Breast epithelium (tissue), 4 donors: ENCODE measurements around the gene CLSTN2. TPM values are rescaled to one million over a fixed set of nuclear protein-coding genes. Genes with fewer than 3 reads are reported as not detected.

Experiments used
- DNase-seq, 2 donors: peaks; one replicate each; pipeline ENCODE4 v3.0.0-alpha.2; 2019; ENCODE audit warnings: low spot score in 2 of 2
- H3K27ac ChIP-seq, 2 donors: fragments of 200-600 bp; sonication (generic) in 1 of 2; one replicate each; pipeline ENCODE4 v1.5.1; 2016 to 2019; ENCODE audit warnings: mild to moderate bottlenecking in 1 of 2
- H3K27me3 ChIP-seq, 2 donors: fragments of 200-600 bp; sonication (generic) in 1 of 2; one replicate each; pipeline versions ENCODE4 v1.5.1 to v1.6.0; 2017 to 2019; ENCODE audit warnings: control low read depth in 1 of 2, mild to moderate bottlenecking in 1 of 2
- H3K36me3 ChIP-seq: fragments of 200-600 bp; one replicate; pipeline ENCODE4 v1.5.1; 2019
- H3K4me1 ChIP-seq, 2 donors: fragments of 200-600 bp; sonication (generic); one replicate each; pipeline ENCODE4 v1.5.1; 2016 to 2019; ENCODE audit warnings: control low read depth in 1 of 2
- H3K4me3 ChIP-seq, 3 donors: fragments of 200-600 bp; sonication (generic); 1 replicate in 2 of 3; 2 replicates in 1 of 3; pipeline ENCODE4 v1.5.1; 2016 to 2019; ENCODE audit warnings: mild to moderate bottlenecking in 3 of 3, moderate library complexity in 2 of 3
- H3K9me3 ChIP-seq, 2 donors: fragments of 200-600 bp; sonication (generic) in 1 of 2; one replicate each; pipeline ENCODE4 v1.5.1; 2016 to 2019; ENCODE audit warnings: control low read depth in 1 of 2
- CTCF ChIP-seq, 3 donors: fragments of 450-650 bp; IDR thresholded peaks; one replicate each; pipeline ENCODE4 v1.5.1; 2016 to 2017; ENCODE audit warnings: antibody characterized with exemption in 3 of 3, mild to moderate bottlenecking in 3 of 3, moderate library complexity in 3 of 3
- POLR2A ChIP-seq: fragments of 450-650 bp; IDR thresholded peaks from one replicate; pipeline ENCODE4 v1.6.1; 2016; ENCODE audit warnings: antibody characterized with exemption, mild to moderate bottlenecking, moderate library complexity
- POLR2AphosphoS5 ChIP-seq, 3 donors: sonication (generic); formaldehyde crosslinking; IDR thresholded peaks; one replicate each; pipeline ENCODE4 v1.6.1; 2017; ENCODE audit warnings: antibody characterized with exemption in 3 of 3
- intact Hi-C: fragments of 100-400 bp; cut with DNase I; formaldehyde crosslinking; loops from one replicate; pipeline ENCODE4 v1.15.1; 2023; ENCODE audit warnings: low total_unique reads
- total RNA-seq, 3 donors: library from RNA; depleted of rRNA; stranded (reverse); fragments of >200 nt; gene quantifications; one replicate each; pipeline ENCODE4 v1.1.0, GENCODE V29; 2016

The CLSTN2 gene
- total RNA-seq, 3 donors from 2014 or later, result 15.5 to 75.5 (median 33.1) TPM

DNA sequence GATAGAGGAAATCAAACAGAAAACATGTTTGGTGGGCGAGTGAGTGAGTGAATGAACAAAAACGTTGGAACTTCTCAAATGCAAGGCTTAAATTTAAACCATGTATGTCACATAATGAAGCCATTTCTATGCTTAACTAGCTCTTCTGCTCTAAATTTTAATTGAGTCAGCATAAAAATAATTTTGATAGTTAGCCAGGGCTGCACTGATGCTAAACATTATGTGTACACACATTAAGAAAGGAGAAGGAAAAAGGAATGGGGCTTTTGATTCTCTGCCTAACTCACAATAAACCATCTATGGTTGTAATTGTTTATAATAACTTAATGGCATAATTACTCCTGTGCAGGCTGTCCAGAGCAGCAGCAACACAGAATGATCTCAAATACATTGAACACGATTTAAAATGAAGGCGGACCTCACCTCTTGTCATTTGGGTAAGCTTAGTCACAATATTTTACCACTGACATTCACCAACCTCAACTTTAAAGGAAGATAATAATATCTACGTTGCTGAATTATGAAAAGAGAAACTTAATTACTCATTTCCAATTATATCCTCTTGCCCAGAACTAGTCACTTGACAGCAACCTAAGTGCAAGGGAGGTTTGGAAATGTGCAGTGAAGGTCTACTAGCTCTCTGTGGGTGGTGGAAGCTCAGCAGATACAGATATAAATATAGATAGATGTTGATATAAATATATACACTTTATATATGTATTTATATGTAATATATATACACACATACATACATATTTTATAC lies 424.4 kb downstream of the CLSTN2 start:
- intact Hi-C loops, result no loop called here
- Histone ChIP-seq H3K9me3 (no peaks in the 10 kb centered on the region), H3K4me1 (no peaks in the 10 kb centered on the region), H3K4me3 (no peak overlapping the region), H3K27ac (no peak overlapping the region), H3K27me3 (no peaks in the 10 kb centered on the region), H3K36me3 (no peaks in the 10 kb centered on the region)
- TF ChIP-seq POLR2AphosphoS5 (IDR thresholded peaks at IDR 0.05) (no peak), POLR2A (no peak), CTCF (IDR thresholded peaks at IDR 0.05) (no peak)
- DNase-seq, result no peak

DNA sequence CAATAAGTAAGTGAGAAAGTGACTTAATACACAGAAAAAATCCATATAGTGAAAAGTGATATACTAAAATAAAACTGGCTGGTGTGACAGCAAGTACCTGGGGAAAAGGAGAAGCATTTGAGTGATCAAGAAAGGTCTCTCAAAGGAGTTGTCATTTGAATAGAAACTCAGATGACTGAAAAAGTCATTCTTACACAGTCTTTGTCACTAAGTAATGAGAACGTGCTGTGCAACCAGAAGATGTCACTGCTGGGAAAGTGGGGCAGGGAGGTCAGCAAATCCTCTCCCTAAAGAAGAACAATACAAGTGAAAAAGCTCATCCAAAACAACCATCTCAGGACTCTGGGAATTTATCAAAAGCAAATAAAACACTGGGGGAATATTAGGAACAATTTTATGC lies 425.3 kb downstream of the CLSTN2 start:
- intact Hi-C loops, result loop anchor here (5.0 kb wide), 1 partner anchor 112 kb away; no protein-coding TSS in a partner anchor
- TF ChIP-seq CTCF (IDR thresholded peaks at IDR 0.05) (no peak), POLR2A (no peak), POLR2AphosphoS5 (IDR thresholded peaks at IDR 0.05) (no peak)
- H3K4me1 ChIP-seq, result no peaks in the 10 kb centered on the region
- H3K36me3 ChIP-seq, result no peaks in the 10 kb centered on the region
- no peak overlapping the region for H3K27ac ChIP-seq
- no peaks in the 10 kb centered on the region for H3K9me3 ChIP-seq
- no peak overlapping the region for H3K4me3 ChIP-seq
- H3K27me3 ChIP-seq, result no peaks in the 10 kb centered on the region
- DNase-seq, result no peak

- no peak overlapping the region for H3K4me3 ChIP-seq
- no peaks in the 10 kb centered on the region for H3K27me3 ChIP-seq
- H3K9me3 ChIP-seq, result no peaks in the 10 kb centered on the region
- no peaks in the 10 kb centered on the region for H3K4me1 ChIP-seq
- no peak for TF ChIP-seq CTCF (IDR thresholded peaks at IDR 0.05)
- no peak for TF ChIP-seq POLR2A
- TF ChIP-seq POLR2AphosphoS5 (IDR thresholded peaks at IDR 0.05), result no peak
- H3K36me3 ChIP-seq, result no peaks in the 10 kb centered on the region
- intact Hi-C loops, result loop anchor here (5.0 kb wide), 1 partner anchor 108 kb away; no protein-coding TSS in a partner anchor
- no peak overlapping the region for H3K27ac ChIP-seq
- no peak for DNase-seq
Observed at GRCh38 chr3:140363801-140364200, 428.8 kb downstream of the CLSTN2 start.

DNA sequence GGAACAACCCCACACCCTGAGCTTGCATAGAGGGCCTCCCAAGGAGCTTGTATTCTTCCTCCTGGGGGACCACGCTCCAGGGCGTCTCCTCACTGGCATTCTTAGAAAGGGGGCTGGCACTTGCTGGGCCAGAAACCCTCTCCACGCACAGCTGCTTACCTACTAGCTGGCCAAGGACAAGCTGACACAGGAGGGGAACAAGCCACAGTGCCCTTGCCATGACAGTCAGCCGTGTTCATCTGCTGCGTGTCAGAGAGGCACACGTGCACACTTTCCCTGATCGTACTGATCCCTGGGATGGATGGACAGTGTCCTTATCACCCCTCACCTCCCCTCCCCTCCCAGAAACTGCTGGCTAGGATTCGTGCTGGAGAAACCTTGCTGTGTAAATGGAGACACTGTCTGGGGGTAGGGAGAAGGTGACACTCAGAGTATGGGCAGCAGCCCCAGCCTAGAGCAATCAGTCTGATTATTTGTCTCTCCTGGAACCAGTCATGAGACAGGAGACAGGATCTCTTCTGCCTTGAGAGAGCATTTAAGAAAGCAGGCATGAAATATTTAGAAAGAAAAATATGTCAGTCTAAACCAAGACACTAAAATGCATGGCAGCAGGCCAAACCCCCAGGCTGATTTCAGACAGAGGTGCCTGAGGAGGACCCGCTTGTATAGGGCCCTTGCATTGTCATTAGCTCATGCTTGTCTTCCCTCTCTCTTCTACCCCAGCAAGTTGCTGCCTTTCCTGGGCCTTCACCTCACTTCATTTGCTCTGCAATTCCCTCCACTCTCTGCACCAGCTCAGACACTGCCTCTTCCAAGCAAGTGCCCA lies 431.1 kb downstream of the CLSTN2 start:
- intact Hi-C loops, result no loop called here
- no peak for DNase-seq
- Histone ChIP-seq H3K27ac (no peak overlapping the region), H3K4me1 (no peaks in the 10 kb centered on the region), H3K36me3 (no peaks in the 10 kb centered on the region), H3K9me3 (no peaks in the 10 kb centered on the region), H3K27me3 (no peaks in the 10 kb centered on the region), H3K4me3 (no peak overlapping the region)
- no peak for TF ChIP-seq POLR2A
- no peak for TF ChIP-seq POLR2AphosphoS5 (IDR thresholded peaks at IDR 0.05)

DNA sequence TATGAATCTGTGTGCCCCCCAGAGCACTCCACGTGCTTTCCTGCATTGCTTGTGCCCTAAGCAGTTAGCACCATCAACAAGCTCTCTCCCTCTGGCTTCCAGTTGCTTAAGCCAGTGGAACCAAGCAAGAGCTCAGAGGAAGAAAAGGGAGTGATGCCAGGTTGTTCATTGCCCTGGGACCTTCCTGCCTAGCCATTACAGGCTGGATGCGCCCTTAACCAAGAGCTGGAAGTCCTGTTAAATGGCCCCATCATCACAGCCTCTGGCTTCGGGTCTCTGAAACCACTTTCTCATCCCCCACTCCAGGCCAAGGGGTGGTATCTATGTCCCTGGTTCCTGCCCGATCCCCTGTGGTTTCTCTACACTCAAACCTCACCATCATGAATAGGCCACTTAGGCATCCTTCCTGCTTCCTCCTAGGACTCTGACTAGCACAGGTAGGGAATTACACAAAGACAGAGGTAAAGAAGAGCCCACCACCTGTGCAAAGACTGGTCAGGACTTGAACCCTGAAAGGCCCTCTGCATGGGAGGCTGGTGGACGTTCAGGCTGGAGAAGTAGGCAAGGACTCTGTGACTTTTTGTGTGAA lies 433.3 kb downstream of the CLSTN2 start:
- Histone ChIP-seq H3K36me3 (no peaks in the 10 kb centered on the region), H3K4me3 (no peak overlapping the region), H3K27me3 (no peaks in the 10 kb centered on the region), H3K4me1 (no peaks in the 10 kb centered on the region), H3K27ac (no peak overlapping the region), H3K9me3 (no peaks in the 10 kb centered on the region)
- no peak for TF ChIP-seq POLR2AphosphoS5 (IDR thresholded peaks at IDR 0.05)
- DNase-seq, result no peak
- intact Hi-C loops, result no loop called here
